Type B pancreatic cell (in vitro differentiated cells): ENCODE measurements around the gene BRICD5. TPM values are rescaled to one million over a fixed set of nuclear protein-coding genes. Genes with fewer than 3 reads are reported as not detected.

ENCODE experiments used
- DNase-seq: peaks from one replicate; pipeline ENCODE4 v3.0.0; 2021; ENCODE audit warnings: mixed read lengths; ENCODE audit not compliant: unreplicated experiment; ENCODE audit errors: extremely low spot score
- H3K27ac Mint-ChIP-seq: 2 replicates; pipeline ENCODE4 v1.8.0; 2021; ENCODE audit warnings: mild to moderate bottlenecking, mixed read lengths
- H3K27me3 Mint-ChIP-seq: 2 replicates; pipeline ENCODE4 v1.8.0; 2021; ENCODE audit warnings: mixed read lengths
- H3K36me3 Mint-ChIP-seq: 2 replicates; pipeline ENCODE4 v1.8.0; 2021; ENCODE audit warnings: mixed read lengths
- H3K4me1 Mint-ChIP-seq: one replicate; pipeline ENCODE4 v1.8.0; 2021; ENCODE audit warnings: mixed read lengths; ENCODE audit not compliant: unreplicated experiment
- H3K4me3 Mint-ChIP-seq: 2 replicates; pipeline ENCODE4 v1.8.0; 2021; ENCODE audit warnings: mild to moderate bottlenecking, mixed read lengths
- H3K9me3 Mint-ChIP-seq: 2 replicates; pipeline ENCODE4 v1.8.0; 2021; ENCODE audit warnings: mixed read lengths
- CTCF ChIP-seq: fragments of 200-600 bp; sonication (generic); conservative IDR thresholded peaks from 2 replicates; pipeline ENCODE4 v1.5.0; 2021; ENCODE audit warnings: antibody characterized with exemption, mild to moderate bottlenecking
- total RNA-seq: library from RNA; stranded (reverse); gene quantifications from 2 replicates; pipeline ENCODE4 v1.2.1, GENCODE V29; 2021; ENCODE audit warnings: low replicate concordance

The BRICD5 gene
- total RNA-seq, 1 donor from 2014 or later, result 16.6 TPM

DNA sequence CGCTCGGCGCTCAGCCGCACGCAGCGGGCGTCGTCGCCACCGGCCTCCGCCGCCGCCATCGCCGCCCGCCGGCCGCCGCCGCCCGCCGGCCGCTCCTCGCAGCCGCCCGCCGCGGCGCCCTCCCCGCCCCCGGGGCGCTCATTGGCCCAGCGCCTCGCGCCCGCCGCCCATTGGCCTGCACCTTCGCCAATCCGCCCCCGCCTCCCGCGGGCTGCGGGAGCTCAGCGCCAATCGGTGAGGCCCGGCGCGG is 4.0 kb upstream of the BRICD5 start, which contains the start of gene PGP:
Gene PGP (minus strand): TSS at position 122 of the 250 bp plus-strand sequence. CDS start 63 bp downstream, at position 59.
- Mint-ChIP-seq H3K4me3 (peak within 1 kb of the TSS; percentile 94), H3K4me1 (peaks cover 11% of the 10 kb centered on the region), H3K9me3 (no peaks in the 10 kb centered on the region), H3K27me3 (no peaks in the 10 kb centered on the region), H3K36me3 (no peaks in the 10 kb centered on the region), H3K27ac (peak within 1 kb of the TSS; percentile 91)
- no peak for TF ChIP-seq CTCF
- no peak for DNase-seq

DNA sequence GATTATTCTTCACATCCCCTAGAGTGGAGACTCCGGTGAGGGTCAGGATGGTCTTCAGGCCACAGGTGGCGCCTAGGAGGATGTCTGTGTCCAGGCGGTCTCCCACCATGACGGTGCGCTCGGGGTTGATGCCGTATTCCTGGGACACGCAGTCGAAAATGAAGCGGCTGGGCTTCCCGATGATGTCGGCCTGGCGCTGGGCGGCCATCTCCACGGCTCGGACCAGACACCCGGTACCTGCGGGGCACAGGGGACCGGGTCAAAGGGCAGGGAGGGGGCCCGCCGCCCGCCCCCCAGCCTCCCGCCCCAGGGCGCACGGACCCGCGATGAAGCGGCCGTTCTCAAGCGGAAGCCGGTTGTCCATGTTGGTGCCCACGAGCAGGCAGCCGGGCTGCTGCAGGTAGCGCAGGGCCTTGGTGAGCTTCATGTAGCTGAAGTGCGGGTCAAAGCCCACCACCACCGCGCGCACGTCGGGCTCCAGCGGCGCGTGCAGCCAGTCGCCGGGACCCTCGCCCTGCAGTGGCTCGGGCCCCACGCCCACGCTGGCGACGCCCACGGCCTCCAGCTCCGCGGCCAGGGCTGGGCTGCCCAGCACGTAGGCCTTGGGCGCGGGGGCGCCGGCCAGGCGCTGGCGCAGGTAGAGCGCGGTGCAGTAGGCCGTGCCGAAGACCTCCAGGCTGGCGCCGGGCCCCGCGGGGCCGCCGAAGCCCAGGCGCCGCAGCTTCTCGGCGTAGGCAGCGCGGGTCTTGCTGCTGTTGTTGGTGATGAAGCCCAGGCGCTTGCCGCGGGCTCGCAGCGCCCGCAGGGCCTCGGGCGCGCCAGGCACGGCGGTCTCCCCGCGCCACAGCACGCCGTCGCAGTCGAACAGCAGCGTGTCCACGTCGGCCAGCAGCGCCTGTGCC is 3.4 kb upstream of the BRICD5 start:
- peak overlapping the region; percentile 91 for H3K27ac Mint-ChIP-seq
- no peaks in the 10 kb centered on the region for H3K36me3 Mint-ChIP-seq
- no peak for DNase-seq
- peak overlapping the region; percentile 86 for H3K4me3 Mint-ChIP-seq
- TF ChIP-seq CTCF, result no peak
- H3K27me3 Mint-ChIP-seq, result no peaks in the 10 kb centered on the region
- H3K9me3 Mint-ChIP-seq, result no peaks in the 10 kb centered on the region
- H3K4me1 Mint-ChIP-seq, result peaks cover 11% of the 10 kb centered on the region

- H3K36me3 Mint-ChIP-seq, result peaks cover 1% of the 10 kb centered on the region
- H3K27ac Mint-ChIP-seq, result peak overlapping the region; percentile 91
- H3K4me1 Mint-ChIP-seq, result peaks cover 13% of the 10 kb centered on the region
- DNase-seq, result no peak
- peak overlapping the region; percentile 86 for H3K4me3 Mint-ChIP-seq
- no peaks in the 10 kb centered on the region for H3K27me3 Mint-ChIP-seq
- H3K9me3 Mint-ChIP-seq, result no peaks in the 10 kb centered on the region
- no peak for TF ChIP-seq CTCF
Observed at GRCh38 chr16:2212362-2213324, 2.0 kb upstream of the BRICD5 start.

- Mint-ChIP-seq H3K27me3 (no peaks in the 10 kb centered on the region), H3K4me1 (peaks cover 17% of the 10 kb centered on the region), H3K9me3 (no peaks in the 10 kb centered on the region), H3K4me3 (peak overlapping the region; percentile 58), H3K36me3 (peaks cover 4% of the 10 kb centered on the region), H3K27ac (no peak overlapping the region)
- TF ChIP-seq CTCF, result no peak
- DNase-seq, result no peak
Observed at GRCh38 chr16:2211923-2212347, 1.3 kb upstream of the BRICD5 start.

DNA sequence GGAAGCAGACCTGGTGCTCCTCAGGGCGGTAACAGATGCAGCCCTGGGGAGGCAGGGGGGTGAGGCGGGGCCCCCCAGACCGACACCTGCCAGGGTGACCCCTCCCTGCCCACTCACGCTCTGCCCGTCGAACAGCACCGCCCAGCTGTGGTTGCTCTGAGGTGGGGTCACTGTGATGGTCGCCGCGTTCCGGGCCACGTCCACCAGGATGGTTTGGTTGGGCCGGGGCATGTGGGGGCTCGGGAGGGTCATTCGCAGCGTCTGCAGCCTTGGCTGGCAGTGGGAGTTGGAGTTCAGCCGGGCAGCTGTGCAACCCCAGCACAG is 692 bp downstream of the BRICD5 start:
- peaks cover 4% of the 10 kb centered on the region for H3K36me3 Mint-ChIP-seq
- H3K9me3 Mint-ChIP-seq, result no peaks in the 10 kb centered on the region
- no peaks in the 10 kb centered on the region for H3K27me3 Mint-ChIP-seq
- peaks cover 21% of the 10 kb centered on the region for H3K4me1 Mint-ChIP-seq
- no peak overlapping the region for H3K4me3 Mint-ChIP-seq
- DNase-seq, result no peak
- TF ChIP-seq CTCF, result no peak
- no peak overlapping the region for H3K27ac Mint-ChIP-seq
